GM21576 (cell line): Measurements from ENCODE around the gene SYDE2.
A peak's percentile ranks its signal among the peaks of the same experiment; 100 is the strongest.
"Not testable (repeated sequence)": the region's sequence is repeated elsewhere in the genome, so short reads cannot be mapped to it uniquely, and the experiment has no call there.

ENCODE experiments used
- ATAC-seq: cut with Tn5 transposase; IDR thresholded peaks from one replicate; pipeline ENCODE4 v1.9.1; 2021; ENCODE audit warnings: mild to moderate bottlenecking, moderate library complexity; ENCODE audit not compliant: unreplicated experiment

SYDE2 gene

GRCh38 chr1:85214654-85215053, 13.8 kb upstream of the SYDE2 start:
- no peak for ATAC-seq

GRCh38 chr1:85208488-85208887, 7.7 kb upstream of the SYDE2 start:
- no peak for ATAC-seq

- ATAC-seq = no peak
Measured at GRCh38 chr1:85203573-85204171, 2.9 kb upstream of the SYDE2 start.

- ATAC-seq = no peak
Measured at GRCh38 chr1:85202864-85203255, 2.0 kb upstream of the SYDE2 start.

- ATAC-seq = peak; percentile 25
Measured at GRCh38 chr1:85202092-85202863, 1.5 kb upstream of the SYDE2 start.

- ATAC-seq = peak; percentile 45
Measured at GRCh38 chr1:85201340-85202091, 700 bp upstream of the SYDE2 start.

GRCh38 chr1:85199667-85200462, 951 bp downstream of the SYDE2 start:
- peak; percentile 11 for ATAC-seq

- no peak for ATAC-seq
Measured at GRCh38 chr1:85198864-85199263, 2.0 kb downstream of the SYDE2 start.

- no peak for ATAC-seq
Measured at GRCh38 chr1:85196358-85196757, 4.5 kb downstream of the SYDE2 start.

- ATAC-seq = no peak
Measured at GRCh38 chr1:85195703-85196102, 5.1 kb downstream of the SYDE2 start.

GRCh38 chr1:85192129-85192528, 8.7 kb downstream of the SYDE2 start:
- ATAC-seq = not testable (repeated sequence)

GRCh38 chr1:85189120-85189519, 11.7 kb downstream of the SYDE2 start:
- no peak for ATAC-seq

GRCh38 chr1:85188530-85188929, 12.3 kb downstream of the SYDE2 start:
- ATAC-seq = no peak

- ATAC-seq = not testable (repeated sequence)
Measured at GRCh38 chr1:85187021-85187420, 13.8 kb downstream of the SYDE2 start.

- no peak for ATAC-seq
Measured at GRCh38 chr1:85184245-85184644, 16.6 kb downstream of the SYDE2 start.

GRCh38 chr1:85182700-85183099, 18.1 kb downstream of the SYDE2 start:
- no peak for ATAC-seq

GRCh38 chr1:85180869-85181268, 19.9 kb downstream of the SYDE2 start:
- ATAC-seq = no peak

- no peak for ATAC-seq
Measured at GRCh38 chr1:85179522-85179921, 21.3 kb downstream of the SYDE2 start.

- no peak for ATAC-seq
Measured at GRCh38 chr1:85178396-85178795, 22.4 kb downstream of the SYDE2 start.

GRCh38 chr1:85174503-85174902, 26.3 kb downstream of the SYDE2 start:
- no peak for ATAC-seq

- no peak for ATAC-seq
Measured at GRCh38 chr1:85172684-85173337, 28.0 kb downstream of the SYDE2 start.
